GM12865 (cell line): ENCODE results near the gene SOAT1.

ENCODE experiments used
- DNase-seq: peaks from one replicate; pipeline ENCODE4 v3.0.0; 2010; ENCODE audit warnings: low read depth
- H3K4me3 ChIP-seq: 2 replicates; pipeline ENCODE4 v1.5.1; 2011; ENCODE audit warnings: mild to moderate bottlenecking, low read depth, low read length, control low read depth
- CTCF ChIP-seq: IDR thresholded peaks from 2 replicates; pipeline ENCODE4 v1.5.1; 2011; ENCODE audit warnings: low read length, control low read depth, low read depth, inconsistent platforms; ENCODE audit not compliant: insufficient read depth; ENCODE audit errors: missing control alignments

The SOAT1 gene

GRCh38 chr1:179327679-179328078, 34.1 kb downstream of the SOAT1 start:
- no peak for TF ChIP-seq CTCF
- DNase-seq, result no peak
- H3K4me3 ChIP-seq, result no peak overlapping the region

- no peak for TF ChIP-seq CTCF
- no peak for DNase-seq
- H3K4me3 ChIP-seq, result no peak overlapping the region
Observed at GRCh38 chr1:179329862-179330261, 36.3 kb downstream of the SOAT1 start.

GRCh38 chr1:179334440-179334839, 40.8 kb downstream of the SOAT1 start:
- DNase-seq, result no peak
- TF ChIP-seq CTCF, result no peak
- no peak overlapping the region for H3K4me3 ChIP-seq

- DNase-seq, result no peak
- TF ChIP-seq CTCF, result no peak
- no peak overlapping the region for H3K4me3 ChIP-seq
Observed at GRCh38 chr1:179337288-179337687, 43.7 kb downstream of the SOAT1 start.

- TF ChIP-seq CTCF, result no peak
- DNase-seq, result no peak
- H3K4me3 ChIP-seq, result no peak overlapping the region
Observed at GRCh38 chr1:179337942-179338560, 44.5 kb downstream of the SOAT1 start.

GRCh38 chr1:179340918-179341317, 47.3 kb downstream of the SOAT1 start:
- TF ChIP-seq CTCF, result no peak
- no peak for DNase-seq
- no peak overlapping the region for H3K4me3 ChIP-seq

GRCh38 chr1:179341943-179342547, 48.4 kb downstream of the SOAT1 start:
- no peak for DNase-seq
- TF ChIP-seq CTCF, result no peak
- H3K4me3 ChIP-seq, result no peak overlapping the region
